ENCODE data around the gene PBX1.
A peak's percentile ranks its signal among the peaks of the same experiment; 100 is the strongest.

Gene PBX1

GRCh38 chr1:164731161-164731876 is 172.3 kb downstream of the PBX1 start:
- no peak for FAIRE-seq

- no peak for FAIRE-seq
Measured at GRCh38 chr1:164733070-164733469, 174.1 kb downstream of the PBX1 start.

GRCh38 chr1:164733734-164734133 is 174.8 kb downstream of the PBX1 start:
- FAIRE-seq, result no peak

DNA sequence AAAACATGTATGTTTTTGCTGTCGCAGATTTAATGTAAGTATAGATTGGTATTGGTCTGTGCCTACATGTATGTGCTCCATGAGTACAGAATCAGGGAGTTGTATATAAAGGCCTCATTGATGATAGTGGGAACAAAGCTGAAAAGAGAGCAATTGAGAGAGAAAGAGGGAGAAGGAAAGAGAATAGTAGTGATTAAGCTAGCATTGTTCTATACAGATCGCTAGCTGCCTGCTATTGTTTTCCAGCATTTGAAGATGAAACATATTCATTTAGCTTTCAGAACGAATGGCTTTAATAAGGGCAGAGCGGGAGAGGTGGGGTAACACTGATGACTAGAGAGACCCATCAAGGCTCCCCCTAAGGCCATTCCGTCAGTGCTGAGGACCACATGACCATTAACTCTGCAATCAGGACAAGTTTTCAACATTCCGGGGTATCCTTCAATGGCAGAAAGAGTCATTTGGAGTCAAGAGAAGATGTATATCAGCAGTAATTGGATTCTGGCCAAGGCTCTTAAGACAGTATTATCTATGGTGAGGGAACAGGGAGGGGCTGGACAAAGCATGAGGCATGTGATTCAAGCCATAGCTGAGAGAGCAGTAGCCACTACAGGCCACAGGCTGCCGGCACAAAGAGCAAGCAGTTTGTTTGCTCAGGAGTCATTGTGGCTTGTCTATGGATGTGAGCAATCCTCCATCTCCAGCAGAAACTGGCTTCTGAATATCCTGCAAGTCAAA is 176.5 kb downstream of the PBX1 start:
- FAIRE-seq, result no peak

DNA sequence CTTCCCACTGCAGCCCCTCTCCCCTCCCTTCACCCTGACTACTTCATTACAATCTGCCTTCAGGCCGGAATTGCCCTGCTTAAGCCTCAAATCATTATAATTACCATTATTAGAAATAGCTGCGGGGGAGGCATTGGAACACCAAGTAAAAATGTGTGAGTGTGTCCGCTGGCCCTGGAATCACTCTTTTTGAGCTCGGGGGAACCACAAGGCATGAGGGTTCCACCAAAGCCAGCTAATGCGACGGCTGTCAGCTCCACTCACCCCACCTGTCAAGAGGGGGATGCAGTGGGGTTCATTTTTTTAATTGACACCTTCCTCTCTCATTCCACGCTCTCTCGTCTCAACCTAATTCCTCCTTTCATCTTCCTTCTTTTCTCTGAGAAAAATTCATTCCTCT is 177.2 kb downstream of the PBX1 start:
- no peak for FAIRE-seq

- FAIRE-seq, result no peak
Measured at GRCh38 chr1:164739189-164739588, 180.2 kb downstream of the PBX1 start.

- no peak for FAIRE-seq
Measured at GRCh38 chr1:164740000-164740526, 181.1 kb downstream of the PBX1 start.

DNA sequence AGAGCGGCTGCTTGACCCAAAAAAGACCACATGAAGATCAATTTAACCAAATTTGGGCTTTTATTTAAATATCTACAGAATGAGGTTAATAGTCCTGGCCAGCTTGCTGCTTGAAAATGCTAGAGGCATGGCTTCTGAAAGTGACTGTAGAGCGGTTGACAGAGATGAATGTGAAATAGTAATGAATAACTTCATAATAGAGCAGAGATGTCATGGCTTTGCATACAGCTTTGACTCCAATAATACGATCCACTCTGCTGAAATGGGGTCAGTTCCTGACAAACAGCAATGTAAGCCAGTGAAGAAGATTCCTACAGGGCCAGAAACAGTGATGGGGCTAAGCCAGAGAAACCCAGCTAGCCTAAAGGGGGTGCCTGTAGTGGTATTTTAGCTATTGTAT is 183.8 kb downstream of the PBX1 start:
- no peak for FAIRE-seq

DNA sequence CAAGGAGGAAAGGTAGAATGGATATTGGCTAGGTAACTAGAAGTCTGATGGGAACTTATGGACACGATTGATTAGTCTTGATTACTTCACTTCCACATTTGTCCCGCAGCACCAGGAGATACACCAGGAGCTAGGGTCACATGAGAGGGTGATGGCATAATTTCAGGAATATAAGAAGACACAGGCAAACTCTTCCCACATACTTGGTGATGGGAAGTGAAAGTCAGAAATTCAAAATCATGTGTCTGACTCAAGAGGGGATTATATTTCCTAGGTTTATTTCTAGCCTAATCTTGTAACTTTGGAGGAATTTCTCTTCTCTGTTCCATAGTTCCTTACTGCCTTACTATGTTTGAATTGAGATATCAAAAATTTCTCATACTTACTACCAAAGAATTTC is 185.0 kb downstream of the PBX1 start:
- FAIRE-seq, result no peak

DNA sequence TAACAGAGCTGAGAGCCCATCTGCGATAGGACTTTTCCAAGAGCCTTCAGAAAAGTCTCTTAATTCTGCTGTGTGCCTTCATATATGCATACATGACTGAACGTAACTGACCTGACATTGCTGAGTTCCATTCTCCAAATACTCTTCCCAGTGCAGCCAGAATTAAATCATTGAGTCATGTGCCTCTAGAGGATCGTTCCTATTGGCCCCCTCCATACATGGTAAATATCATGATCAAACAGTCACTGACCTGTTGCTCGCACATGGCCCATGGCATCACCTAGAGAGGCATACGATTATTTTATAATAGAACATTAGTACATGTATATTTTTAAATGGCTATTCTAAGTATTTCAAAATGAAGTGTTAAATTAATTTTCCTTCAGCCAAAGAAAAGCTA is 186.8 kb downstream of the PBX1 start:
- no peak for FAIRE-seq

- FAIRE-seq, result no peak
Measured at GRCh38 chr1:164746632-164747031, 187.6 kb downstream of the PBX1 start.

DNA sequence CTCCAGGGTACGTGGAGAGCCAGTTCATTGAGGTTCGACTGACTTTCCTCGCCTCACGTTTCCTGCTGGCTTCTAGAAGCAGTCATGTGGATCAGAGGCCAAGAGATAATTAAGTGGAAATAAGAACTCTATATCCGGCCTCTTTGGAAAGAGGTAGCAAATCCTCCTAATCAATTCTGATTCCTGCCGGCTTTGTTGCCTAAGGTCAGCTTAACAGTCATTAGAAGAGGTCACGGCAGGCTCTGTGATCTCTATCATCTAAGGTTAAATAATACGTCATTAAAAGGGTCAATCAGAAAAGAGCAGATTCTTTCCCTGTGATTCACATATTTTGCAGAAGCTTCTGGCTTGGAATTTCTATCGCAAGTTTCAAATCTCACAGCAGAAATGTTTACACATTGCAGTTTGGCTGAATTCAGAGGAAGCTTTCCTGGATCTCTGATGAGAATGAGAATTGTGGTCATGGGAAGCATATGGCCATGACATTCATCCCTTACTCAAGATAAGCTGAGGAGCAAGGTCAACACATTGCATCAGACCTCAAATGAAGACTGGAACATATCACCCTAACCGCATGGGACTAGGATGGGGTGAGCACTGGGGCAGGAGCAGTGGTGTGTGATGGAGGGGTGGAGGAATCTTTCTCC is 189.4 kb downstream of the PBX1 start:
- FAIRE-seq, result peak; percentile 92

- no peak for FAIRE-seq
Measured at GRCh38 chr1:164753521-164754077, 194.6 kb downstream of the PBX1 start.

GRCh38 chr1:164754088-164754600 is 195.2 kb downstream of the PBX1 start:
- FAIRE-seq, result peak; percentile 36

- no peak for FAIRE-seq
Measured at GRCh38 chr1:164755690-164756089, 196.7 kb downstream of the PBX1 start.

- FAIRE-seq, result no peak
Measured at GRCh38 chr1:164756741-164757140, 197.8 kb downstream of the PBX1 start.

- FAIRE-seq, result no peak
Measured at GRCh38 chr1:164757625-164758024, 198.6 kb downstream of the PBX1 start.

DNA sequence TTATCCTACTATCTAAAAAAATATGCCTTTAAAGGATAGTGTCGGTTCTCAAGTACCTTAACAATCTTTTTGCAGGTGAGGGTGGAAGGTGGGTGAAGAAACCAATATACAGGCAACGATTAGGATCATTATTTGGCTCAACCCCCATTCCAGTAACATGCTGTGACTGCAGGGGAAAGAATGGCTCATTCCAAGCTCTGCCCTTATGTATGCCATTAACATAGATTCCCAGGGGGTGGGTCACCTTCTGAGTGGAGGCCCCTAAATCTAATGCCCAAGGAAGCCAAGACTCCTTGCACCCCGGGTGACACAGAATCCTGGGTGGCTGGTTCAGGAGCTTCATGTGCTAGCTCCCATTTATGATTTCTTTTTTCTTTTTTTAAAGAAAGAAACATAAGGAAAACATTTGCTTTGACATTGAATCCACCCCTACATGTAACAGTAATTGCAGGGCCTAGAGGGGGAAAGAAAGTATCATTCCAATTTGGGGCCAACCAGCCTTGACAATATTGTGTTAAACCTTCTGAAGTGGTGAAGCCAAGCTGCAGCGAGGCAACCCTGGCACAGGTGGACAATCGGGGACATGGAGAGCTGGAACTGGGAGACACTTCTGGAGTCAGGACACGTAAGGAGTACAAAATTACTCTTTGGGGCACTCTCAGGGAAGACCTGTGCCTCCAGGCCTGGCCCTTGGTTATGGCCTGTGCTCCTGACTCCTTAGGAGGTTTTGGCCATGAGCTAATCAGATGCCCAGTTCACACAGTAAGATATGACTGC is 200.3 kb downstream of the PBX1 start:
- FAIRE-seq, result no peak

DNA sequence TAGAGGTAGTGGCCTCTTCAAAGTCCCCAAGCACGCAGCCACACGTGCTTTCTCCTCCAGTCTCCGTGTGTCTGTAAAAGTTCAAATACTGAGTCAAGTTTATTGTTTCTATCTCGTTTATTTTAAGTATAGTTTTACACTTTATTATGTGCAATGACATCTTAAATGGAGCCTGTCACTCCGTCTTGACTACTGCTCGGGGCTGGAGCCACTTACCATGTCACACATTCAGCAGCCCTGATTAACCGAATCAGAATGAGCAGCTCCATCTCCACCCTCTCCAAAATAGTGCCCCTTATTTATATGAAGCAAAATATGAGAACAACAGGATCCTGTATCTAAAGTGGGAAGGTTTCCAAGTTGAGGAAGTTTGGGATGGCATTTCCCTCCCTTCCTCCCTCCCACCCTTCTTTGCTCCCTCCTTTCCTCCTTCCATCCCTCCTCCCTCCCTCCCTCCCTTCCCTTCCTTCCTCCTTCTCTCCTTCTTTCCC is 201.0 kb downstream of the PBX1 start:
- FAIRE-seq, result no peak

DNA sequence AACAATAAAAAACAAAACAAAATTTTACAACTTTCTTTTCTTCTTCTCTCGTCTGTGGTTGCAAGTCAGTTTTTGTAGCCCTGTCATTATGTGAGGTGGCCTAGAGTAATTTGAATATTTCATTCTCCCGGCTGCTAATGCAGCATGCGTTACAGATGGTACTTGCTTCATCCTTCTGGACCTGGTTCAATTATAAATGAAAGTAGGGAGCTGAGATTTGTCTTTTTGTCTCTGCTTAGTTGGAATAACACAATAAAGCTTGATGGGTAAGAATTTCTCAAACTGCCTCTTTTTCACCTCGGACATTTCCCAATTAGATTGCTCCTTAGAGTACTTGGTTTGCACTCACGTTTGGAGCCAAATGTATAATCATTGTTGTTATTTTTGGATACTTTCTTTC is 201.6 kb downstream of the PBX1 start:
- no peak for FAIRE-seq

GRCh38 chr1:164761009-164761408 is 202.0 kb downstream of the PBX1 start:
- FAIRE-seq, result no peak

DNA sequence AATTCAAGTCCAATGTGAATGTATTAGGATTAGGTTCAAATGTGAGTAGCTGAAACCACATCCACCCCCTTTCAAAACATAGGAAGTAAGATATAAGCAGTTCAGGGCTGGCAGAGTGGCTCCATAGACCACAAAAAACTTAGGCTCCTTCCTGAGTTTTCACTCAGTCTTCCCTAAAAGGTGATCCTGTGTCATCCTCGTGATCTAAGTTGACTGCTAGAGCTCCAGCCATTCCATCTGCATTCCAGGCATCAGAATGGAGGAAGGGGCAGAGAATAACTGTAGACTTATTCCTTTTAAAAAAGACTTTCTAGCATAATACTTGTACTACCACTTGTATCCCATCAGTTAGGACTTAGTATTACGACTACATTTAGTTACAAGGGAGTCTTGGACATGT is 204.1 kb downstream of the PBX1 start:
- FAIRE-seq, result no peak
